ENCODE results near the gene CD58. TPM values are rescaled to one million over a fixed set of nuclear protein-coding genes. Genes with fewer than 3 reads are reported as not detected.
"Not testable (repeated sequence)": the region's sequence is repeated elsewhere in the genome, so short reads cannot be mapped to it uniquely, and the experiment has no call there.

The CD58 gene
- total RNA-seq, 2 donors from 2014 or later: 15.4 to 32.7 TPM

DNA sequence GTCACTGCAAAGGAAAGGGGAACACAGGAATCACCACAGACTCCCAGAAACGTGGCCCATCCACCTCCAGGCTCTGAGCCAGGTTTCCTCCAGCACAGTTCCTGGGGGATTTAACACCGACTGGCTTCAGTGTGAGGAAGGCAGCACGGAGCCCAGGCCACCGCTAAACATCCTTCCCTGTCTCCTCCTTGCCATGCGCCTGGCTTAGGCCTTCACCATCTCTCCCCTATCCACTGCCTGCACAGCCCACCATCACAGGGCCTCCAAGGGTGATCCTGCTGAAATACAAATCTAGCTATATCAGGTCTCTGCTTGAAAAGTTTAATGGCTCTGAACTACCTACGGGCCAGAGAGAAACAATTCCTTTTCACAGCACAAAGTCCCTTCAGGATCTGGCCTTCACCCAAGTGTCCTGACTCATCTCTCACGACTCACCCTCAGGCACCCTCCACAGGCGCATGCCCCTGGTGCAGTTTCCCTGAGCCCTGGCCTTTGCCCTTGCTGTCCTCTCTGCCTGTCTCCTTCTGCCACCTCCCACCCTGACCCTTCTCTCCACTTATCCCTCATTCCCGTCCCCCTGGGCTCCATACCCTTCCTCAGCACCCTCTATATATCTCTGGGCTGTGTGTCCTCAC lies 18.4 kb upstream of the CD58 start:
- not testable (repeated sequence) for H3K27me3 Mint-ChIP-seq (ENCODE audit: low read depth); DNase-seq; H3K27ac Mint-ChIP-seq; H3K9me3 Mint-ChIP-seq; H3K4me3 Mint-ChIP-seq; H3K36me3 Mint-ChIP-seq (ENCODE audit: insufficient read depth in 2 of 2)
- H3K4me1 Mint-ChIP-seq (ENCODE audit: low read depth): peaks cover 40% of the 10 kb centered on the region
- peak; percentile 44 to 47 for ATAC-seq (replicated peaks in 1 of 2)

DNA sequence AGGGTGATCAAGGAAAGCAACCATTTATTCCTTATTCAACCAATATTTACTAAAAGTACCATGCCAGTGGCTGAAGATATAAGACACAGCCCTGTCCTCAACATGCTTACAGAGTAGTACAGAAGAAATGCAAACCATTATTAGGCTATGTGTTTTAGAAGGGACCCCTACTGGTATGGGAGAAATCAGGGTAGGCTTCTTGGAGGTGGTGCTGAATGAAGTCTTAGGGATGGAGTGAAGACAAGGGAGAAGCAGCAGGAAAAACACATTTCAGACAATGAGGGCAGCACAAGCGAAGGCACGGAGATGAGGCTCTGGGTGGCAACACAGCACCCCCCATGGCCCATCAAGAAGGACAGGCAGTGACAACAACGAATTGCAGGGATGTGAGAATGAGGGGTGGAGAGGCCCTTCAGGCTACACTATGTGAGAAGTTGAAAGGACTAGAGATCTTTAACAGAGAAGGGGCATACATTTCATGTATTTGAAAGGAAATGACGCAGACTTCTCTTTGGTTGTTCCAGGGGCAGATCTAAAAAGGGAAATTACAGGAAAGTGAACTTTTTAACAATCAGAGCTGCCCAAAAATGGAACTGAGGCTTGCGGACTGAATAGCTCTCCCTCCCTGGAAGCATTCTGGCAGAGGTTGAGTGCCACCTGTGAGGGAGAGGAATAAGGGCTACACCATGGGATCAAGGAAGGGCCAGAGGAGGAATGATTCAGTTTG lies 16.8 kb upstream of the CD58 start:
- Mint-ChIP-seq H3K9me3 (no peaks in the 10 kb centered on the region), H3K27ac (no peak overlapping the region), H3K27me3 (ENCODE audit: low read depth) (no peaks in the 10 kb centered on the region), H3K36me3 (ENCODE audit: insufficient read depth in 2 of 2) (no peaks in the 10 kb centered on the region), H3K4me1 (ENCODE audit: low read depth) (peaks cover 34% of the 10 kb centered on the region), H3K4me3 (no peak overlapping the region)
- DNase-seq: no peak
- ATAC-seq (replicated peaks in 1 of 2): no peak

DNA sequence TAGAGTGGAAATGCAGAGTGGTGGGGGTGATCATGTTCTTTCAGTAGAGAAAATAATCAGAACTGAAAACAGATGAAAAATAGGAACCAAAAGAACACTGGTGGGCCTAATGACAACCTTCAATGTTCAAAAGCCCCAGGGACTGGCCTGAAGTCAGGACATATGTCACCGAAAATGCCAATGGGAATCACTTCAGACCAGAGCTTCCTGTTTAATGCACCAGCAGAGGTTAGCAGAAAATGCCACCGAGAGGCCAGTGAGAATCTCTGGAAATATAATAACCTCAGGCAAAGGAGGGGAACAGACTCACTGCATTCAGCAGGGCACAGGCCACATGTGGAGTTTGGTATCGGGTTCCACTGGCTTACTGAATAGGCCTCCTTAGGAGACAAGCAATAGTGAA lies 15.9 kb upstream of the CD58 start:
- Mint-ChIP-seq H3K27me3 (ENCODE audit: low read depth) (no peaks in the 10 kb centered on the region), H3K27ac (no peak overlapping the region), H3K4me3 (no peak overlapping the region), H3K36me3 (ENCODE audit: insufficient read depth in 2 of 2) (no peaks in the 10 kb centered on the region), H3K9me3 (no peaks in the 10 kb centered on the region), H3K4me1 (ENCODE audit: low read depth) (peaks cover 34% of the 10 kb centered on the region)
- DNase-seq (no peak), ATAC-seq (replicated peaks in 1 of 2) (no peak)

DNA sequence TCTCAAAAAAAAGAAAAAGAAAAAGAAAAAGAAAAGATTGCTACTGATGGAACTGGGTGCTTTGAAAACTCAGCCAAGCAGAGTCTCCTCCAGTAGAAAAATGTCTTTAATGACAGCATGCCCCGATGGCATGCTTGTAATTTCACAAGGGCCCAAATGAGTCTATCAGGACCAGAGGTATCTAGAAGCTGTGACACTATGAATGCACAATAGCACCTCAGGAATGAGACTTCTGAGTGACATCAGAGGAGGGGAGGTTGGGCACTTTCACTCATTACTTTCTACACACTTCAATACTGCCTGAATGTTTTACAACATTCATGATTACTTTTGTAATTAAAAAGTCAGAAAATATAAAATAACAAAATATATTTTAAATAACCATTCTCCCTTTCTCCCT lies 15.1 kb upstream of the CD58 start:
- Mint-ChIP-seq H3K4me1 (ENCODE audit: low read depth) (peaks cover 34% of the 10 kb centered on the region), H3K9me3 (no peaks in the 10 kb centered on the region), H3K27me3 (ENCODE audit: low read depth) (no peaks in the 10 kb centered on the region), H3K4me3 (no peak overlapping the region), H3K27ac (no peak overlapping the region), H3K36me3 (ENCODE audit: insufficient read depth in 2 of 2) (no peaks in the 10 kb centered on the region)
- DNase-seq (no peak), ATAC-seq (replicated peaks in 1 of 2) (peak; percentile 55 to 89)

DNA sequence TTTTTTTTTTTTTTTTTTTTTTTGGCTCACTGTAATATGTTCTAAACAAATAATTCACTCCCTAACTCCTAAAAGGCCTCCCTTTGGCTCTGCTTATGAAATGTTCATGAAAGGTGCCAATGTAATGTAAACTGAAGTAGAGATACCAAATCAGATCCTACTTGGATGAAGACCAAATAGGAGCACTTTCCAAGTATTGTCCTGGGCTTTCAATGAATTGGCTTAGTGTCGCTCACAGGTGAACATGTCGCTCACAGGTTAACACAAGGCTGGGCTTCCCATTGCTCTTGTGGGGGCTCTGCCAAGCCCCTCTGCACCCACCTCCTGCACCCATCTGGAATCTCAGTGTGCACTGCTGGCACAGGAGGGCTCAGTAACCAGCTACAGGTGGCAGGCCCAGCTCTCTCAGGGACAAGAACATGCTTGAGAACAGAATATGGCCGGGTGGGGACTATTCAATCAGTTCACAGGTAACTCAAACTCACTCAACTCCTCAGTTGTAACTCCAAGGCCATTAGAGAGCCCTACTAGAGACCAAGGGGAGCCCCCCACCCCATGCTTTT lies 10.6 kb upstream of the CD58 start:
- ATAC-seq (replicated peaks in 1 of 2): no peak
- H3K36me3 Mint-ChIP-seq (ENCODE audit: insufficient read depth in 2 of 2): no peaks in the 10 kb centered on the region
- peaks cover 5% of the 10 kb centered on the region for H3K4me1 Mint-ChIP-seq (ENCODE audit: low read depth)
- no peak overlapping the region for H3K27ac Mint-ChIP-seq
- H3K27me3 Mint-ChIP-seq (ENCODE audit: low read depth): no peaks in the 10 kb centered on the region
- H3K4me3 Mint-ChIP-seq: no peak overlapping the region
- H3K9me3 Mint-ChIP-seq: no peaks in the 10 kb centered on the region
- DNase-seq: no peak

DNA sequence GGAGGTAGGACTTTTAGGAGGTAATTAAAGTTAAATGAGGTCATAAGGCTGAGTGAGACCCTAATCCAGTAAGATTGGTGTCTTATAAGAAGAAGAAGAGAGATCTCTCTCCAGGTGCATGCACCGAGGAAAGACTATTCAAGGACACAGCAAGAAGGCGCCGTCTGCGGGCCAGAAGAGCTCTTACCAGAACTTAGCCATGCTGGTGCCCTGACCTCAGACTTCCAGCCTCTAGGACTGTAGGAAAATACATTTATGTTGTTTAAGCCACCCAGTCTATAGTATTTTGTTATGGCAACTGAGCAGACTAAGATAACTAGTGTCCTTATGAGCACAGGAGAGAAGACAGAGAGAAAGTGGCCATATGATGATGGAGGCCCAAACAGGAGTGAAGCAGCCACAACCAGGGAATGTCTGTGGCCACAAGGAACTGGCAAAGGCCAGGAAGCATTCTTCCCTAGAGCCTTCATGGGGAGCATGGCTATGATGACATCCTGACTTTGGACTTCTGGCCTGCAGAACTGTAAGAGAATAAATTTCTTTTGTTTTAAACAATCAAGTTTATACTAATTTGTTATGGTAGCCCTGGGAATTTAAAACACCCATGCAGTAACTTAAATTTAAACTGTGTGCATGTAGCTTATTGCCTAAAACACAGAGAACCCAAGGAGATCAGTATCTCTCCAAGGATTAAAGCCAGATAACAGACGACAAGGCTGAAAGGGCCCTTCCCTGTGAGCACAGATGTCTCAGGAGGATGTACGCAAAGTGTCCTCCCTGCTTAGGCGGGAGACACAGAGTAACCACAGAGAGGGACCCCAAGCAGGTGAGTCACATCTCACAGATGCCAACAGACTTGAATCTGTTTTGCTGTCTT lies 9.9 kb upstream of the CD58 start:
- Mint-ChIP-seq H3K4me3 (no peak overlapping the region), H3K36me3 (ENCODE audit: insufficient read depth in 2 of 2) (no peaks in the 10 kb centered on the region), H3K4me1 (ENCODE audit: low read depth) (peaks cover 3% of the 10 kb centered on the region), H3K27me3 (ENCODE audit: low read depth) (peaks cover 4% of the 10 kb centered on the region), H3K9me3 (no peaks in the 10 kb centered on the region), H3K27ac (no peak overlapping the region)
- ATAC-seq (replicated peaks in 1 of 2) (peak; percentile 39 to 43), DNase-seq (no peak)

DNA sequence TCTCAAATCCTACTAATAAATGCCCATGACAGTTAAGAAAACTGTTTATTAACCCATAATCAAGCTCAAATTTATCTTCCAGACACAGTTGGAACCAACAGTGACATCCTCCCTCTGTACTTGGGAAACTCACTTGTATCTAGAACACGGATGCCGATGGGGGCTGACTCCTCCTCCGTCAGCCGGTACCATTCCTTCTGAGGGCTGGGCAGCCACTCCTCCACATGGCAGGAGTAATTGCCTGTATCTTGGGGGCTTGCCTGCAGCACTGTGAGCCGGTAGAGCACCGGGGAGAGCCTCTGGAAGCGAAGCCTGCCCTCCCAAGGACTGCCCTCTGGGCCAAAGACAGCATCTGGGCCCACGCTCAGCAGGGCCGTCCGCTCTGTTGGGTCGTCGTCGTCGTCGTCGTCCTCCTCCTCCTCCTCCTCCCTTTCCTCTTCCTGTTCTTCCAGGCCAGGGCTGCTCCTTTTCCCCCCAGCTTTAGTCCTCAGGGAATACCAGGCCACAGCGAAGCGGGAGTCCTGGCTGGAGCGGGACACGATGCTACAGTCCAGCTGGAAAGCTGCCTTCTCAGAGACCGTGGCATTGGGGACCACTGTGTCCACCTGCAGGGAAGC lies 8.5 kb upstream of the CD58 start:
- Mint-ChIP-seq H3K36me3 (ENCODE audit: insufficient read depth in 2 of 2) (no peaks in the 10 kb centered on the region), H3K27ac (no peak overlapping the region), H3K4me1 (ENCODE audit: low read depth) (peaks cover 16% of the 10 kb centered on the region), H3K9me3 (no peaks in the 10 kb centered on the region), H3K4me3 (no peak overlapping the region), H3K27me3 (ENCODE audit: low read depth) (peaks cover 6% of the 10 kb centered on the region)
- ATAC-seq (replicated peaks in 1 of 2) (no peak), DNase-seq (no peak)

DNA sequence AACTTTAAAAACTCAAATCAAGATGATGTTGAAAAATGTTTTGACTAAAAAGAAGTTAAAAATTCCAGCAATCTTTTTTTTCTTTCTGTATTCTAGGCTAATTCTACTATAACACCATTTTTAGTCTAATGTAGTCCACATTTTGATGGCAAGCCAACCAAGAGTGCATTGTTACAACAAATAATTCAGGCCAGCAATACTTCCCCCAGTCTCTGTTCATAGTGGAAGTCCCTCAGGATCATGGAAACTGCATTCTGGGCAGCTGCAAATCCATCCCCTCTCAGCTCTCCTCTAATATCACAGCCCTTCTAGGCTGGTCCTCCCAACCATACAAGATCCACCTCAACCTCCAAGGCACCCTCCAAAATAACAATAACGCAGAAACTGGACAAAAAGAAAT lies 7.8 kb upstream of the CD58 start:
- DNase-seq (no peak), ATAC-seq (replicated peaks in 1 of 2) (no peak)
- Mint-ChIP-seq H3K27ac (no peak overlapping the region), H3K4me1 (ENCODE audit: low read depth) (peaks cover 24% of the 10 kb centered on the region), H3K9me3 (no peaks in the 10 kb centered on the region), H3K36me3 (ENCODE audit: insufficient read depth in 2 of 2) (no peaks in the 10 kb centered on the region), H3K4me3 (no peak overlapping the region), H3K27me3 (ENCODE audit: low read depth) (peaks cover 6% of the 10 kb centered on the region)

DNA sequence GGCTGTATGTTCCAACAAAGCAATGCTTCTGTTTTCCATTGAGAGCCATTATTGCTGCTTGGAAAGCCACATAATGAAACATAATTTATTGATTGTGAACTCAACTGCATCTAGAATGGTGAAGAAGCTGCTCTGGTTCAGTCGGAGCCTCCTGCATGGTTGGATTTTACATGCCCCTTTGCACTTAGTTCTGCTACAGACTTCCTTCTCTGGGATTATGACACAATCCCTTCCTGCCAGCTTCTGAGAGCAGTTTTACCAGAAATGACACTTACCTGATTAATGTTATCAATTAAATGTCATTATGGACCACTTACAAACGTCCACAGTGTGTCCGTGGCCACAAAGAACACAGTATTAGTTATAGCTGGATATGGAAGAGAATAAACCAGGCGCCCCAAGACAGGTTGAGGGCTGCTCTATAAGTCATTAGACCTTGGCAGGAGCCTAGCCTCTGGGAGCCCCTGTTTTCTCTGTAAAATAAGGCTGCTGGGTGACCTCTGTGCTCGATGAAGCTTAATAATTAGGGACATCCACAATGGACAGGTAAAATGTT lies 7.0 kb upstream of the CD58 start:
- no peak overlapping the region for H3K4me3 Mint-ChIP-seq
- ATAC-seq (replicated peaks in 1 of 2) (no peak), DNase-seq (no peak)
- H3K9me3 Mint-ChIP-seq: no peaks in the 10 kb centered on the region
- H3K27ac Mint-ChIP-seq: no peak overlapping the region
- H3K4me1 Mint-ChIP-seq (ENCODE audit: low read depth): peaks cover 30% of the 10 kb centered on the region
- H3K36me3 Mint-ChIP-seq (ENCODE audit: insufficient read depth in 2 of 2): no peaks in the 10 kb centered on the region
- peaks cover 6% of the 10 kb centered on the region for H3K27me3 Mint-ChIP-seq (ENCODE audit: low read depth)

DNA sequence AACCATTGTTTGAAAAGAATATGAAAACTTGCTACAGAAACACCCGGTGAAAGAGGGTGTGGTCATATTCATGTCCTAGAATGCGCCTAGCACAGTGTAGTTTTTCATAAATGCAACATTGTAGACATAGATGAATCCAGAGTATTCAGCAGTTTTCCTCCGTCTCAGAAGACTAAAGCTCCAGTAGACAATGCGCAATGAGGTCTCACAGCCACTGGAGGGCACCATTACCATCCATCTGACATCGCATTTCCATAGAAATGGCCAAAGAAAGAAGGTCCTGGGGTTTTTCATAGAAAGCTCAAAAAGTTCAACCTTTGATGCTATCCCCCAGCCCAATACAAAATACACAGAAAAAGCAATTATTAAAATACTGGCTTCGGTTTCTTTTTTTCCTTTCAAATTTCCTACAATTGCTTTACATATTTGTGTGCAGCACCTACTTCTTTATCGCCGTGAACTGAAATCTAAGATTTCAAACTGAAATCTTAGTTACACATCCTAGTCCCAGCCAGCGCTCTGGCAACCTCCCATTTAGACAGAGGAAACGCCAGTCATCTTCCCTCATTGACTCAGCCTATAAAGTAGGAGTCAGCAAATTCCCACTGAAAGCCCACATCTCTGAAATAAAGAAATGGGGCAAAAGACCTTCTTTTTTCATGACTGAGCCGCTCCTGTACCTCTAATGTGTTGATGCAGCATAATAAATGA lies 3.9 kb upstream of the CD58 start:
- ATAC-seq (replicated peaks in 1 of 2): no peak
- Mint-ChIP-seq H3K27ac (no peak overlapping the region), H3K36me3 (ENCODE audit: insufficient read depth in 2 of 2) (peaks cover 0 to 2% of the 10 kb centered on the region in 2 donors), H3K27me3 (ENCODE audit: low read depth) (peaks cover 18% of the 10 kb centered on the region), H3K4me1 (ENCODE audit: low read depth) (peaks cover 54% of the 10 kb centered on the region), H3K9me3 (no peaks in the 10 kb centered on the region), H3K4me3 (peak overlapping the region in 1 of 2 donors; percentile 28)
- peak; percentile 61 to 66 for DNase-seq

DNA sequence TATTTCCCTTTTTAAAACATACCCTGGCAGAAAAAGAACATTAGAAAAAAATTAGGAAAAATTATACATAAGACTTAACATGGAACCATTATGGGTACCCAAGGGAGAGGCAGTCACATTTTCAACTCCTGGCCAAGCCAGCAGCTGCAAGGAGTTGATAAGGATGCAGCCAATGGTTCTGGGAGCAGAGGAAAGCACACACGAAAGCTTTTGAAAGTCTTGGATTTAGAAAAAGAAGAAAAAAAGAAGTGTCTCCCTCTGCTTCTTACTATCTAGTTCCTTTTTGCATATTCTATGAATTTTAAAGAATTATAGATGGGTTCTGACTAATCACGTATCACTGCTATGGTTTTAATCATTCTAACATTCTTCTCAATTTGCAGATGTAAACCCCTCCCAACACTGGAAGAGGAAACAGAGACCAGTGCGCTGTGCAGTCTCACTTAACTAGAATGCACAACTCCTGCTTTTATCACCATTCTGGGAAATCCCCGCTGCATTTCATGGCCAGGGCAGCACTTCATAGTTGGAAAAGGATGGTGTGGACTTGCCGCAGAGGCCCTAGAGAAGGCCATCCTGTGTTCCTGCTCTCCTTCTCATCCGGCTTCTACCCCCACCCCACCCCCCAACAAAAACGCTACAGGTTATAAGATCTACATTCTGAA lies 2.7 kb upstream of the CD58 start:
- H3K4me1 Mint-ChIP-seq (ENCODE audit: low read depth): peaks cover 66% of the 10 kb centered on the region
- H3K36me3 Mint-ChIP-seq (ENCODE audit: insufficient read depth in 2 of 2): peaks cover 0 to 3% of the 10 kb centered on the region in 2 donors
- H3K27ac Mint-ChIP-seq: no peak overlapping the region
- no peak for DNase-seq
- ATAC-seq (replicated peaks in 1 of 2): no peak
- H3K4me3 Mint-ChIP-seq: no peak overlapping the region
- no peaks in the 10 kb centered on the region for H3K9me3 Mint-ChIP-seq
- H3K27me3 Mint-ChIP-seq (ENCODE audit: low read depth): peaks cover 18% of the 10 kb centered on the region

Measured in activated T-cell treated with anti-CD3 and anti-CD28 coated beads, Interleukin-2, amount 50 U/mL, for 72 hours (primary cell).